GM23338 (cell line): ENCODE data around the gene DENND4A. TPM values are rescaled to one million over a fixed set of nuclear protein-coding genes. Genes with fewer than 3 reads are reported as not detected.

Experiments used
- ATAC-seq: fragments of 200-7000 bp; cut with Tn5 transposase; 3 replicates; pipeline ENCODE4 v1.9.1; 2020
- DNase-seq: peaks from one replicate; pipeline ENCODE4 v3.0.0-alpha.2; 2015; ENCODE audit warnings: low spot score
- H2AFZ ChIP-seq: fragments of 200-600 bp; sonication (generic); 2 replicates; pipeline ENCODE4 v1.8.0; 2016; ENCODE audit warnings: antibody characterized with exemption, mild to moderate bottlenecking, moderate library complexity
- H3F3A ChIP-seq: fragments of 200-600 bp; sonication (generic); replicated peaks from 2 replicates; pipeline ENCODE4 v1.8.0; 2017; ENCODE audit warnings: antibody characterized with exemption, mixed run types, low read depth
- H3K27ac ChIP-seq: fragments of 200-600 bp; sonication (generic); 2 replicates; pipeline ENCODE4 v1.6.1; 2016; ENCODE audit warnings: low read depth
- H3K27me3 ChIP-seq: fragments of 200-600 bp; sonication (generic); 2 replicates; pipeline ENCODE4 v1.8.0; 2016; ENCODE audit warnings: mild to moderate bottlenecking, mixed run types, moderate library complexity; ENCODE audit not compliant: insufficient read depth
- H3K36me3 ChIP-seq: fragments of 200-600 bp; sonication (generic); 2 replicates; pipeline ENCODE4 v1.8.0; 2016; ENCODE audit warnings: mild to moderate bottlenecking; ENCODE audit not compliant: insufficient read depth
- H3K4me1 ChIP-seq: fragments of 200-600 bp; sonication (generic); 2 replicates; pipeline ENCODE4 v1.8.0; 2016; ENCODE audit warnings: mild to moderate bottlenecking, moderate library complexity; ENCODE audit not compliant: insufficient read depth
- H3K4me2 ChIP-seq: fragments of 200-600 bp; sonication (generic); 2 replicates; pipeline ENCODE4 v1.7.1; 2017; ENCODE audit warnings: mixed run types
- H3K4me3 ChIP-seq: fragments of 200-600 bp; sonication (generic); 2 replicates; pipeline ENCODE4 v1.6.1; 2016; ENCODE audit warnings: mixed run types
- H3K79me2 ChIP-seq: fragments of 200-600 bp; sonication (generic); replicated peaks from 2 replicates; pipeline ENCODE4 v1.8.0; 2017; ENCODE audit warnings: mild to moderate bottlenecking; ENCODE audit not compliant: insufficient read depth
- H3K9me2 ChIP-seq: fragments of 200-600 bp; sonication (generic); 2 replicates; pipeline ENCODE4 v1.8.0; 2017; ENCODE audit not compliant: insufficient read depth
- H4K20me1 ChIP-seq: fragments of 200-600 bp; sonication (generic); replicated peaks from 2 replicates; pipeline ENCODE4 v1.8.0; 2017; ENCODE audit warnings: mild to moderate bottlenecking; ENCODE audit not compliant: insufficient read depth
- H3K27ac Mint-ChIP-seq: 2 replicates; pipeline ENCODE4 v1.8.0; 2020; ENCODE audit warnings: inconsistent platforms, mild to moderate bottlenecking, moderate library complexity, mixed read lengths
- H3K27me3 Mint-ChIP-seq: 3 replicates; pipeline ENCODE4 v1.8.0; 2022; ENCODE audit warnings: low read depth, mild to moderate bottlenecking, moderate library complexity, mixed read lengths, inconsistent platforms; ENCODE audit not compliant: insufficient read depth, poor library complexity
- H3K36me3 Mint-ChIP-seq: 3 replicates; pipeline ENCODE4 v1.8.0; 2021; ENCODE audit warnings: low read depth, mild to moderate bottlenecking, inconsistent platforms, moderate library complexity, mixed read lengths
- H3K4me1 Mint-ChIP-seq: 3 replicates; pipeline ENCODE4 v1.8.0; 2020; ENCODE audit warnings: mild to moderate bottlenecking, inconsistent platforms, mixed read lengths
- H3K4me3 Mint-ChIP-seq: 3 replicates; pipeline ENCODE4 v1.8.0; 2021; ENCODE audit warnings: moderate library complexity, mild to moderate bottlenecking, inconsistent platforms, mixed read lengths
- H3K9me3 Mint-ChIP-seq: 3 replicates; pipeline ENCODE4 v1.8.0; 2020; ENCODE audit warnings: moderate library complexity, mild to moderate bottlenecking, inconsistent platforms, mixed read lengths
- CREB1 ChIP-seq: fragments of 250-450 bp; sonication (Bioruptor Pico); IDR thresholded peaks from 2 replicates; pipeline ENCODE4 v1.5.0; 2020; ENCODE audit warnings: low read depth, mild to moderate bottlenecking, moderate library complexity
- CTCF ChIP-seq, 2 experiments: fragments of 200-600 bp in 1 of 2; sonication (generic) in 1 of 2; conservative IDR thresholded peaks; 2 replicates each; pipeline versions ENCODE4 v1.5.1 to v1.6.1; 2016 to 2017; ENCODE audit warnings: antibody characterized with exemption in 2 of 2, low read depth in 2 of 2, mild to moderate bottlenecking in 2 of 2, moderate library complexity in 1 of 2
- ETS1 ChIP-seq: IDR thresholded peaks from 2 replicates; pipeline ENCODE4 v1.6.1; 2016; ENCODE audit warnings: antibody characterized with exemption
- EZH2 ChIP-seq: fragments of 200-600 bp; sonication (generic); IDR thresholded peaks from one replicate; pipeline ENCODE4 v1.8.0; 2017; ENCODE audit warnings: antibody characterized with exemption, mild to moderate bottlenecking, low read depth; ENCODE audit not compliant: unreplicated experiment
- EZH2phosphoT487 ChIP-seq: fragments of 200-600 bp; sonication (generic); IDR thresholded peaks from one replicate; pipeline ENCODE4 v1.8.1; 2018; ENCODE audit warnings: antibody characterized with exemption; ENCODE audit not compliant: unreplicated experiment
- JUNB ChIP-seq: IDR thresholded peaks from one replicate; pipeline ENCODE4 v1.6.1; 2016; ENCODE audit warnings: antibody characterized with exemption; ENCODE audit not compliant: unreplicated experiment
- NANOG ChIP-seq: IDR thresholded peaks from 2 replicates; pipeline ENCODE4 v1.6.1; 2016; ENCODE audit warnings: antibody characterized with exemption, borderline replicate concordance
- POLR2AphosphoS5 ChIP-seq: IDR thresholded peaks from 2 replicates; pipeline ENCODE4 v1.6.1; 2016; ENCODE audit warnings: antibody characterized with exemption, low read depth
- STAT1 ChIP-seq: IDR thresholded peaks from one replicate; pipeline ENCODE4 v1.6.1; 2016; ENCODE audit warnings: antibody characterized with exemption; ENCODE audit not compliant: unreplicated experiment
- ZNF114 ChIP-seq: fragments of 250-450 bp; sonication (Bioruptor Pico); IDR thresholded peaks from 2 replicates; pipeline ENCODE4 v1.5.0; 2020; ENCODE audit warnings: mild to moderate bottlenecking, moderate library complexity
- ZNF331 ChIP-seq: fragments of 250-450 bp; sonication (Bioruptor Pico); IDR thresholded peaks from 2 replicates; pipeline ENCODE4 v1.5.0; 2020; ENCODE audit warnings: low read depth, mild to moderate bottlenecking, moderate library complexity
- ZNF462 ChIP-seq: fragments of 250-450 bp; sonication (Bioruptor Pico); IDR thresholded peaks from 2 replicates; pipeline ENCODE4 v1.5.0; 2020; ENCODE audit warnings: mild to moderate bottlenecking, moderate library complexity
- polyA plus RNA-seq: library from polyadenylated mRNA; unstranded; fragments of >200 nt; fragmentation: Nextera tagmentation; extraction: Ambion mirVana; gene quantifications from 2 replicates; pipeline ENCODE4 v1.2.1, GENCODE V29; 2016
- total RNA-seq: library from RNA; depleted of rRNA; stranded (reverse); fragments of >200 nt; shearing (Covaris generic); gene quantifications from 2 replicates; pipeline ENCODE4 v1.2.3, GENCODE V29; 2014
- TF ChIP-seq, protein P1 (sequence below): IDR thresholded peaks from one replicate; pipeline ENCODE4 v1.6.1; 2018; ENCODE audit warnings: antibody characterized with exemption; ENCODE audit not compliant: unreplicated experiment

Gene DENND4A
- total and polyA plus RNA-seq, 2 experiments from 2014 or later, result 3.4 to 9.0 TPM

GRCh38 chr15:65634356-65634755, 157.7 kb downstream of the DENND4A start:
- TF ChIP-seq ZNF331 (CRISPR knock-in tag) (no peak), ZNF462 (CRISPR knock-in tag) (no peak), EZH2 (no peak), EZH2phosphoT487 (no peak), ETS1 (no peak), JUNB (no peak), POLR2AphosphoS5 (no peak), CREB1 (CRISPR knock-in tag) (no peak), STAT1 (no peak), ZNF114 (CRISPR knock-in tag) (no peak), CTCF (conservative IDR thresholded peaks at IDR 0.05; ENCODE audit: low read depth in 2 of 2) (no peak), NANOG (no peak)
- TF ChIP-seq, protein P1, sequence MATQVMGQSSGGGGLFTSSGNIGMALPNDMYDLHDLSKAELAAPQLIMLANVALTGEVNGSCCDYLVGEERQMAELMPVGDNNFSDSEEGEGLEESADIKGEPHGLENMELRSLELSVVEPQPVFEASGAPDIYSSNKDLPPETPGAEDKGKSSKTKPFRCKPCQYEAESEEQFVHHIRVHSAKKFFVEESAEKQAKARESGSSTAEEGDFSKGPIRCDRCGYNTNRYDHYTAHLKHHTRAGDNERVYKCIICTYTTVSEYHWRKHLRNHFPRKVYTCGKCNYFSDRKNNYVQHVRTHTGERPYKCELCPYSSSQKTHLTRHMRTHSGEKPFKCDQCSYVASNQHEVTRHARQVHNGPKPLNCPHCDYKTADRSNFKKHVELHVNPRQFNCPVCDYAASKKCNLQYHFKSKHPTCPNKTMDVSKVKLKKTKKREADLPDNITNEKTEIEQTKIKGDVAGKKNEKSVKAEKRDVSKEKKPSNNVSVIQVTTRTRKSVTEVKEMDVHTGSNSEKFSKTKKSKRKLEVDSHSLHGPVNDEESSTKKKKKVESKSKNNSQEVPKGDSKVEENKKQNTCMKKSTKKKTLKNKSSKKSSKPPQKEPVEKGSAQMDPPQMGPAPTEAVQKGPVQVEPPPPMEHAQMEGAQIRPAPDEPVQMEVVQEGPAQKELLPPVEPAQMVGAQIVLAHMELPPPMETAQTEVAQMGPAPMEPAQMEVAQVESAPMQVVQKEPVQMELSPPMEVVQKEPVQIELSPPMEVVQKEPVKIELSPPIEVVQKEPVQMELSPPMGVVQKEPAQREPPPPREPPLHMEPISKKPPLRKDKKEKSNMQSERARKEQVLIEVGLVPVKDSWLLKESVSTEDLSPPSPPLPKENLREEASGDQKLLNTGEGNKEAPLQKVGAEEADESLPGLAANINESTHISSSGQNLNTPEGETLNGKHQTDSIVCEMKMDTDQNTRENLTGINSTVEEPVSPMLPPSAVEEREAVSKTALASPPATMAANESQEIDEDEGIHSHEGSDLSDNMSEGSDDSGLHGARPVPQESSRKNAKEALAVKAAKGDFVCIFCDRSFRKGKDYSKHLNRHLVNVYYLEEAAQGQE, result no peak
- H3K27ac Mint-ChIP-seq, result no peak overlapping the region
- Histone ChIP-seq H2AFZ (no peak overlapping the region), H3K4me2 (no peak overlapping the region), H3K4me1 (no peaks in the 10 kb centered on the region), H3K79me2 (no peaks in the 10 kb centered on the region), H3K36me3 (no peaks in the 10 kb centered on the region), H3F3A (no peaks in the 10 kb centered on the region), H3K4me3 (no peak overlapping the region), H3K9me2 (no peaks in the 10 kb centered on the region), H3K27me3 (no peaks in the 10 kb centered on the region), H4K20me1 (no peaks in the 10 kb centered on the region; the same call in 1 of the 2 replicates), H3K27ac (no peak overlapping the region)
- DNase-seq (no peak), ATAC-seq (no peak)
- peaks cover 17% of the 10 kb centered on the region; the same call in 2 of the 3 replicates for H3K4me1 Mint-ChIP-seq
- peaks cover 2% of the 10 kb centered on the region for H3K27me3 Mint-ChIP-seq
- no peak overlapping the region for H3K4me3 Mint-ChIP-seq
- no peaks in the 10 kb centered on the region for H3K36me3 Mint-ChIP-seq
- no peaks in the 10 kb centered on the region for H3K9me3 Mint-ChIP-seq
